Adrenal gland (tissue), 5 donors: ENCODE measurements around the gene TEX13D.

Experiments
- POLR2A ChIP-seq, 2 donors: fragments of 450-650 bp; IDR thresholded peaks; one replicate each; pipeline ENCODE4 v1.6.1; 2017; ENCODE audit warnings: antibody characterized with exemption in 2 of 2, mild to moderate bottlenecking in 2 of 2, moderate library complexity in 1 of 2
- TF ChIP-seq, protein P1 (sequence below), 6 experiments: fragments of 450-650 bp in 4 of 6; fragments of 200-600 bp in 2 of 6; sonication (generic) in 1 of 6; IDR thresholded peaks; 1 replicate in 5 of 6; 2 replicates in 1 of 6; pipeline versions ENCODE4 v1.5.1 to v1.8.0; 2016 to 2021; ENCODE audit warnings: antibody characterized with exemption in 6 of 6, mild to moderate bottlenecking in 2 of 6, moderate library complexity in 1 of 6
- donor health status: DM: no; HTN: no; CAD: no.

DNA sequence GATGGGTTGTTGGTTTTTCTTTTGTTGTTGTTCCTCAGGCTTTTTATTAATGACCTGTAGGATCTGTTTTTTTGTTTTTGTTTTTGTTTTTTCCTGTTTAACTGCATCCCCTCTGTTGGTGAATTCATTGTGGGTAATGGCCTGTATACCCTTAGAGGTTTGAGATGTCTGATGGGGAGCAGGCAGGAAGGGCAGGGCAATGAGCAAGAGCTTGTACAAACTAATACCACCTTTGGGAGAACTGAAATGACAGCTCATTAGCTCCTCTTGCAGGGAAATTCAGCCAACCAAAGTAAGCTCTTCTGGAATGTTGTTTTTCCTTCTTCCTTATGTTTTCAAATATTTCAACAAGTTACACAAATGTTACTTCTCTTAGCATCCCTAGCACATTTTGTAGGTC lies 37.3 kb downstream of the TEX13D start:
- TF ChIP-seq, protein P1, sequence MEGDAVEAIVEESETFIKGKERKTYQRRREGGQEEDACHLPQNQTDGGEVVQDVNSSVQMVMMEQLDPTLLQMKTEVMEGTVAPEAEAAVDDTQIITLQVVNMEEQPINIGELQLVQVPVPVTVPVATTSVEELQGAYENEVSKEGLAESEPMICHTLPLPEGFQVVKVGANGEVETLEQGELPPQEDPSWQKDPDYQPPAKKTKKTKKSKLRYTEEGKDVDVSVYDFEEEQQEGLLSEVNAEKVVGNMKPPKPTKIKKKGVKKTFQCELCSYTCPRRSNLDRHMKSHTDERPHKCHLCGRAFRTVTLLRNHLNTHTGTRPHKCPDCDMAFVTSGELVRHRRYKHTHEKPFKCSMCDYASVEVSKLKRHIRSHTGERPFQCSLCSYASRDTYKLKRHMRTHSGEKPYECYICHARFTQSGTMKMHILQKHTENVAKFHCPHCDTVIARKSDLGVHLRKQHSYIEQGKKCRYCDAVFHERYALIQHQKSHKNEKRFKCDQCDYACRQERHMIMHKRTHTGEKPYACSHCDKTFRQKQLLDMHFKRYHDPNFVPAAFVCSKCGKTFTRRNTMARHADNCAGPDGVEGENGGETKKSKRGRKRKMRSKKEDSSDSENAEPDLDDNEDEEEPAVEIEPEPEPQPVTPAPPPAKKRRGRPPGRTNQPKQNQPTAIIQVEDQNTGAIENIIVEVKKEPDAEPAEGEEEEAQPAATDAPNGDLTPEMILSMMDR (IDR thresholded peaks at IDR 0.05): no peak
- TF ChIP-seq POLR2A (IDR thresholded peaks at IDR 0.05): no peak
